ENCODE results near the gene BTBD6.

DNA sequence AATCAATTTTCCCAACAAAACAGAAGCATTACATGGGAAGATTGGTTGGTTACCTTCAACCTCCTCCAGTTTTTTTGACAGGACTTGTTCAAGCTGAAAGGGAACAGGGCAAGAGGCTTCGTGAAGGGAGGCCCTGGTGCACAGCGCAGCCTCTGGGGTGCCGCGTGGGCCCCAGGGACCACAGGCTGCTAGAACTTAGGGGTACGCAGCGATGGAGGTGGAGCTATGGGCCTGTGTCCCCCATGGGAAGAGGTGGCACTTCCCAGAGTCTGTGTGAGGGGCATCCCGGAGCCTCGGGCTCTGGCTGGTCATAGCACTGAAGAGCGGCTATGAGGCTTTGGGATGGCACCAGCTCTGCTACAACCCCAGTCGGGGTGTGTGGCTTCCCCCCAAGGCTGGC, 22.1 kb upstream of the BTBD6 start:
- TF ChIP-seq, protein P1, sequence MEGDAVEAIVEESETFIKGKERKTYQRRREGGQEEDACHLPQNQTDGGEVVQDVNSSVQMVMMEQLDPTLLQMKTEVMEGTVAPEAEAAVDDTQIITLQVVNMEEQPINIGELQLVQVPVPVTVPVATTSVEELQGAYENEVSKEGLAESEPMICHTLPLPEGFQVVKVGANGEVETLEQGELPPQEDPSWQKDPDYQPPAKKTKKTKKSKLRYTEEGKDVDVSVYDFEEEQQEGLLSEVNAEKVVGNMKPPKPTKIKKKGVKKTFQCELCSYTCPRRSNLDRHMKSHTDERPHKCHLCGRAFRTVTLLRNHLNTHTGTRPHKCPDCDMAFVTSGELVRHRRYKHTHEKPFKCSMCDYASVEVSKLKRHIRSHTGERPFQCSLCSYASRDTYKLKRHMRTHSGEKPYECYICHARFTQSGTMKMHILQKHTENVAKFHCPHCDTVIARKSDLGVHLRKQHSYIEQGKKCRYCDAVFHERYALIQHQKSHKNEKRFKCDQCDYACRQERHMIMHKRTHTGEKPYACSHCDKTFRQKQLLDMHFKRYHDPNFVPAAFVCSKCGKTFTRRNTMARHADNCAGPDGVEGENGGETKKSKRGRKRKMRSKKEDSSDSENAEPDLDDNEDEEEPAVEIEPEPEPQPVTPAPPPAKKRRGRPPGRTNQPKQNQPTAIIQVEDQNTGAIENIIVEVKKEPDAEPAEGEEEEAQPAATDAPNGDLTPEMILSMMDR (IDR thresholded peaks at IDR 0.05), result no peak
- TF ChIP-seq POLR2AphosphoS5 (IDR thresholded peaks at IDR 0.05), result no peak
- no peak for TF ChIP-seq POLR2A (IDR thresholded peaks at IDR 0.05)

Data from prostate gland (tissue), 2 donors.